ENCODE data around the gene ITGB3. TPM values are rescaled to one million over a fixed set of nuclear protein-coding genes. Genes with fewer than 3 reads are reported as not detected.
A peak's percentile ranks its signal among the peaks of the same experiment; 100 is the strongest.

The ITGB3 gene
- total and polyA plus RNA-seq, 9 of the 15 experiments (the other 6 are each of a cell fraction or from before 2014, with no cell fraction given), result 0.08 to 2.6 (median 0.62) TPM; not detected in 1

DNA sequence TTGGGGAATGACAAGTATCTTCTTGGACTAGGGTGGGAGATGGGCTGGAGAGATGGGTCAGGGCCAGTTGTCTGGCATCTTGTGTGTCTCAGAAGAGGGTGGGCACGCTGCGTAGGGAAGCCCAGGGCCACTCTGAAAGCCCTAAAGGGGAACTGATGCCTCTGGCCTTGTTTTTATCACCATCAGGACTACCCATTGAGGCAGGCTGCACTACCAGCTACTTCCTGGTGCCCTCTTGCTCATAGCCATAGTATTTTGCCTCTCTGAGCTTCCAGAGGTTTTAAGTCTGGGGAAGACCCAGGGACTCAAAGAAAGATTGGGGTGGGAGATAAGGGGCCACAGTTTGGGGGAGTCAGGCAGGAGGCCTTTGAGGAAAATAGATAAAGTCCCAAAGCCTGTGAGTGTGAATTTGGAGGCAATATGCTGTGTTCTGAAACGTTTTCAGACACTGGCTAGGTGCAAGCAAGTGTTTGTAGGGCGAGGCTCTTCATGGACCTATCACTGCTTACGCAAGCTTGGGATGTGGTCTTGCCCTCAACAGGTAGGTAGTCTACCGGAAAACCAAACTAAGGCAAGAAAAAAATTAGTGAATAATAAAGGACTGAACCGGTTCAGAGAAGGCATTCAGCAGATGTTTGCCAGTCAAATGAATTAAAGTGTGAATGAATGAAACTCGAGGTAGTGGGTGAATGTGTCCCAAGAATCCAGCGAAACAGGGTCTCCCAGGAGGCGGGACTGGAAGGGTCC lies 688 bp upstream of the ITGB3 start:
- Histone ChIP-seq H3K4me1 (replicated peaks in 1 of 2; ENCODE audit: control insufficient read depth in 2 of 2, insufficient read depth in 2 of 2, low read length in 2 of 2) (peaks cover 28 to 30% of the 10 kb centered on the region in 2 experiments), H3K9me1 (ENCODE audit: control insufficient read depth, insufficient read depth, low read length) (no peaks in the 10 kb centered on the region), H3K27ac (ENCODE audit: extremely low read depth, low read depth, low read length) (no peak overlapping the region), H4K20me1 (replicated peaks; ENCODE audit: control insufficient read depth, insufficient read depth, low read length) (no peaks in the 10 kb centered on the region), H3K27me3 (ENCODE audit: control insufficient read depth in 2 of 2, insufficient read depth in 2 of 2, low read length in 2 of 2) (no peaks in the 10 kb centered on the region), H2AFZ (ENCODE audit: low read depth, low read length) (peak overlapping the region; percentile 96), H3K4me3 (no peak overlapping the region), H3K9me3 (replicated peaks; ENCODE audit: control insufficient read depth, insufficient read depth, low read depth, low read length) (no peaks in the 10 kb centered on the region), H3K9ac (ENCODE audit: insufficient read depth in 1 of 2, low read depth in 2 of 2, low read length in 2 of 2) (peak overlapping the region in 1 of 2 experiments; percentile 93; a peak in 2 of 4 replicates), H3K4me2 (ENCODE audit: insufficient read depth, low read length) (peak overlapping the region; percentile 1; the same call in 1 of the 2 replicates), H3K79me2 (ENCODE audit: control insufficient read depth, insufficient read depth, low read length) (no peaks in the 10 kb centered on the region), H3K36me3 (ENCODE audit: control insufficient read depth, insufficient read depth, low read length) (no peaks in the 10 kb centered on the region)
- no peak for FAIRE-seq
- no TSS peak for BruUV-seq (replicated peaks)
- intact Hi-C loops (cut with micrococcal nuclease) (loop anchor here (1.0 kb wide), 1 partner anchor 62 kb away; no protein-coding TSS in a partner anchor), in situ Hi-C loops (cut with MboI) (no loop called here)
- peak in 1 of 4 experiments; percentile 16 for DNase-seq (ENCODE audit: extremely low read depth in 1 of 4, low spot score in 3 of 4)
- CTCF ChIA-PET (ENCODE audit: low intra/inter-chr PET ratio), result interaction anchor here (0.7 kb wide), 1 partner anchor 44 kb away, joined by 3 read pairs; no protein-coding TSS in a partner anchor
- no peak for ATAC-seq
- 77% methylated on average over 10 of the region's 10 CpGs for WGBS (ENCODE audit: insufficient coverage, low coverage, missing lambda C conversion rate)
- POLR2A ChIA-PET, result interaction anchor here (1.6 to 2.5 kb wide), 2 partner anchors 11 to 13 kb away, joined by 3 to 7 read pairs; no protein-coding TSS in a partner anchor
- TF ChIP-seq POLR2A (conservative IDR thresholded peaks at IDR 0.05) (no peak), FIP1L1 (IDR thresholded peaks at IDR 0.05; ENCODE audit: low read depth, low read length, poor library complexity, severe bottlenecking) (no peak), MTF1 (CRISPR knock-in tag; IDR thresholded peaks at IDR 0.05; ENCODE audit: borderline replicate concordance) (no peak), ZNF3 (CRISPR knock-in tag; IDR thresholded peaks at IDR 0.05) (no peak), GATAD2A (IDR thresholded peaks at IDR 0.05) (no peak), FOS (IDR thresholded peaks at IDR 0.05; ENCODE audit: extremely low read depth, insufficient read length) (no peak), ZNF146 (CRISPR knock-in tag; IDR thresholded peaks at IDR 0.05; ENCODE audit: unreplicated experiment) (no peak), PHTF2 (CRISPR knock-in tag; IDR thresholded peaks at IDR 0.05) (no peak), SMC3 (conservative IDR thresholded peaks at IDR 0.05; ENCODE audit: insufficient read depth, low read depth, low read length) (no peak), C11orf30 (IDR thresholded peaks at IDR 0.05; ENCODE audit: low read depth) (no peak), MECOM (CRISPR knock-in tag; IDR thresholded peaks at IDR 0.05) (no peak), CBFA2T3 (IDR thresholded peaks at IDR 0.05) (peak; percentile 34; the same call in 1 of the 2 replicates), RBFOX2 (IDR thresholded peaks at IDR 0.05; ENCODE audit: low read depth, low read length) (no peak), SETDB1 (IDR thresholded peaks at IDR 0.05; ENCODE audit: low read length) (no peak), ZNF766 (CRISPR knock-in tag; conservative IDR thresholded peaks at IDR 0.05) (peak; percentile 43; the same call in 1 of the 2 replicates), STAT5A (IDR thresholded peaks at IDR 0.05; ENCODE audit: borderline replicate concordance, low read length) (no peak)
- TF ChIP-seq, protein P1, sequence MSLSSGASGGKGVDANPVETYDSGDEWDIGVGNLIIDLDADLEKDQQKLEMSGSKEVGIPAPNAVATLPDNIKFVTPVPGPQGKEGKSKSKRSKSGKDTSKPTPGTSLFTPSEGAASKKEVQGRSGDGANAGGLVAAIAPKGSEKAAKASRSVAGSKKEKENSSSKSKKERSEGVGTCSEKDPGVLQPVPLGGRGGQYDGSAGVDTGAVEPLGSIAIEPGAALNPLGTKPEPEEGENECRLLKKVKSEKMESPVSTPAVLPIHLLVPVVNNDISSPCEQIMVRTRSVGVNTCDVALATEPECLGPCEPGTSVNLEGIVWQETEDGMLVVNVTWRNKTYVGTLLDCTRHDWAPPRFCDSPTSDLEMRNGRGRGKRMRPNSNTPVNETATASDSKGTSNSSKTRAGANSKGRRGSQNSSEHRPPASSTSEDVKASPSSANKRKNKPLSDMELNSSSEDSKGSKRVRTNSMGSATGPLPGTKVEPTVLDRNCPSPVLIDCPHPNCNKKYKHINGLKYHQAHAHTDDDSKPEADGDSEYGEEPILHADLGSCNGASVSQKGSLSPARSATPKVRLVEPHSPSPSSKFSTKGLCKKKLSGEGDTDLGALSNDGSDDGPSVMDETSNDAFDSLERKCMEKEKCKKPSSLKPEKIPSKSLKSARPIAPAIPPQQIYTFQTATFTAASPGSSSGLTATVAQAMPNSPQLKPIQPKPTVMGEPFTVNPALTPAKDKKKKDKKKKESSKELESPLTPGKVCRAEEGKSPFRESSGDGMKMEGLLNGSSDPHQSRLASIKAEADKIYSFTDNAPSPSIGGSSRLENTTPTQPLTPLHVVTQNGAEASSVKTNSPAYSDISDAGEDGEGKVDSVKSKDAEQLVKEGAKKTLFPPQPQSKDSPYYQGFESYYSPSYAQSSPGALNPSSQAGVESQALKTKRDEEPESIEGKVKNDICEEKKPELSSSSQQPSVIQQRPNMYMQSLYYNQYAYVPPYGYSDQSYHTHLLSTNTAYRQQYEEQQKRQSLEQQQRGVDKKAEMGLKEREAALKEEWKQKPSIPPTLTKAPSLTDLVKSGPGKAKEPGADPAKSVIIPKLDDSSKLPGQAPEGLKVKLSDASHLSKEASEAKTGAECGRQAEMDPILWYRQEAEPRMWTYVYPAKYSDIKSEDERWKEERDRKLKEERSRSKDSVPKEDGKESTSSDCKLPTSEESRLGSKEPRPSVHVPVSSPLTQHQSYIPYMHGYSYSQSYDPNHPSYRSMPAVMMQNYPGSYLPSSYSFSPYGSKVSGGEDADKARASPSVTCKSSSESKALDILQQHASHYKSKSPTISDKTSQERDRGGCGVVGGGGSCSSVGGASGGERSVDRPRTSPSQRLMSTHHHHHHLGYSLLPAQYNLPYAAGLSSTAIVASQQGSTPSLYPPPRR (CRISPR knock-in tag; IDR thresholded peaks at IDR 0.05; ENCODE audit: borderline replicate concordance), result no peak
